Spinal cord (tissue), 10 donors: Measurements from ENCODE around the gene ALG8. TPM values are rescaled to one million over a fixed set of nuclear protein-coding genes. Genes with fewer than 3 reads are reported as not detected.

ENCODE experiments used
- DNase-seq, 6 donors: peaks; one replicate each; pipeline versions ENCODE4 v3.0.0 to v3.0.0-alpha.2; 2013 to 2015; ENCODE audit warnings: low spot score in 6 of 6, low read depth in 4 of 6
- H3K27ac ChIP-seq: one replicate; pipeline ENCODE4 v1.5.1; 2013; ENCODE audit warnings: low read depth, low read length, control low read depth
- H3K27me3 ChIP-seq: one replicate; pipeline ENCODE4 v1.6.1; 2013; ENCODE audit warnings: low read length; ENCODE audit not compliant: control insufficient read depth, insufficient read depth
- H3K36me3 ChIP-seq: one replicate; pipeline ENCODE4 v1.6.1; 2013; ENCODE audit warnings: low read length; ENCODE audit not compliant: control insufficient read depth, insufficient read depth
- H3K4me1 ChIP-seq: one replicate; pipeline ENCODE4 v1.6.1; 2013; ENCODE audit warnings: low read length; ENCODE audit not compliant: control insufficient read depth, insufficient read depth
- H3K4me3 ChIP-seq: one replicate; pipeline ENCODE4 v1.5.1; 2013; ENCODE audit warnings: low read depth, low read length, control low read depth
- H3K9me3 ChIP-seq: one replicate; pipeline ENCODE4 v1.6.1; 2013; ENCODE audit warnings: low read length; ENCODE audit not compliant: control insufficient read depth, insufficient read depth
- WGBS: methylation state at CpG from one replicate; pipeline ENCODE4 v1.1.5; 2013; ENCODE audit warnings: missing lambda C conversion rate; ENCODE audit not compliant: insufficient coverage; 5-methylcytosine and 5-hydroxymethylcytosine counted together
- long read RNA-seq, 4 donors: transcript quantifications; one replicate each; lab custom pipeline, GENCODE V29; 2026
- polyA plus RNA-seq, 2 donors: library from polyadenylated mRNA; unstranded; fragments of 120-200 nt; gene quantifications; one replicate each; pipeline ENCODE4 v1.2.1, GENCODE V29; 2013; ENCODE audit not compliant: insufficient read length in 2 of 2
- total RNA-seq, 2 donors: library from RNA; depleted of rRNA in 1 of 2; stranded (reverse); fragments of 120-200 nt in 1 of 2; fragments of >200 nt in 1 of 2; gene quantifications; one replicate each; pipeline versions ENCODE4 v1.2.3 to v1.2.4, GENCODE V29; 2013 to 2014
- donor health status: healthy.

Gene ALG8
- total RNA-seq (10 to 100 TPM; 43.3 to 55.7 TPM), polyA plus RNA-seq (10 to 100 TPM; 38.0 to 48.0 TPM)
- long read RNA-seq, donor 1, partial matches to known transcripts: 0 of 6 reads
- long read RNA-seq, donor 1, other reads (novel, unspliced or antisense): 0 of 6 reads
- long read RNA-seq, donor 2, partial matches to known transcripts: 0 of 3 reads
- long read RNA-seq, donor 2, other reads (novel, unspliced or antisense): 0 of 3 reads
- long read RNA-seq, donor 3, partial matches to known transcripts: 0 of 2 reads
- long read RNA-seq, donor 3, other reads (novel, unspliced or antisense): 0 of 2 reads
- long read RNA-seq, donor 4, transcript ALG8-201 (13 exons, 1,675 nt): major isoform, 5 of 25 reads
- long read RNA-seq, donor 4, partial matches to known transcripts: 18 of 25 reads
- long read RNA-seq, donor 4, other reads (novel, unspliced or antisense): 0 of 25 reads

GRCh38 chr11:78139422-78140391, at the start of gene ALG8:
ALG8 (minus strand) TSS chr11:78139626; CDS start chr11:78139588, 38 bp downstream.
- H3K9me3 ChIP-seq: no peaks in the 10 kb centered on the region
- H3K4me3 ChIP-seq: peak within 1 kb of the TSS; percentile 79
- peaks cover 23% of the 10 kb centered on the region for H3K36me3 ChIP-seq
- H3K27ac ChIP-seq: peak within 1 kb of the TSS; percentile 62
- WGBS: under 1% methylated on average over 44 of the region's 52 CpGs
- no peaks in the 10 kb centered on the region for H3K27me3 ChIP-seq
- peaks cover 14% of the 10 kb centered on the region for H3K4me1 ChIP-seq
- DNase-seq: peak; percentile 79 to 99 (median 96)

GRCh38 chr11:78188286-78189173, 49.1 kb upstream of the ALG8 start, which contains the start of the genes KCTD21 and USP35:
KCTD21 (minus strand) TSS chr11:78188626; CDS start chr11:78174554, 14,072 bp downstream.
USP35 (plus strand) TSS chr11:78188919; CDS start chr11:78196246, 7,327 bp downstream.
- peak within 1 kb of the TSS; percentile 82 for H3K27ac ChIP-seq
- H3K4me3 ChIP-seq: peak within 1 kb of the TSS; percentile 97
- no peaks in the 10 kb centered on the region for H3K36me3 ChIP-seq
- H3K9me3 ChIP-seq: no peaks in the 10 kb centered on the region
- peak; percentile 84 to 99 (median 91) for DNase-seq
- peaks cover 35% of the 10 kb centered on the region for H3K4me1 ChIP-seq
- WGBS: under 1% methylated on average over 69 of the region's 74 CpGs
- H3K27me3 ChIP-seq: no peaks in the 10 kb centered on the region

GRCh38 chr11:78187366-78188285, 48.2 kb upstream of the ALG8 start:
- no peaks in the 10 kb centered on the region for H3K27me3 ChIP-seq
- no peaks in the 10 kb centered on the region for H3K36me3 ChIP-seq
- no peak for DNase-seq
- no peaks in the 10 kb centered on the region for H3K9me3 ChIP-seq
- 17% methylated on average over 23 of the region's 31 CpGs for WGBS
- H3K4me1 ChIP-seq: peaks cover 35% of the 10 kb centered on the region
- peak overlapping the region; percentile 82 for H3K27ac ChIP-seq
- H3K4me3 ChIP-seq: peak overlapping the region; percentile 97

- DNase-seq: no peak
- Histone ChIP-seq H3K9me3 (no peaks in the 10 kb centered on the region), H3K27me3 (no peaks in the 10 kb centered on the region), H3K27ac (no peak overlapping the region), H3K4me3 (no peak overlapping the region), H3K36me3 (peaks cover 11% of the 10 kb centered on the region), H3K4me1 (no peaks in the 10 kb centered on the region)
- 100% methylated on average over 1 of the region's 2 CpGs for WGBS
These were observed 41.8 kb upstream of the ALG8 start for GRCh38 chr11:78181185-78181584.

- Histone ChIP-seq H3K36me3 (peaks cover 11% of the 10 kb centered on the region), H3K4me3 (no peak overlapping the region), H3K27ac (no peak overlapping the region), H3K4me1 (no peaks in the 10 kb centered on the region), H3K9me3 (no peaks in the 10 kb centered on the region), H3K27me3 (no peaks in the 10 kb centered on the region)
- no CpG with 5 or more reads among the region's 4 CpGs for WGBS
- DNase-seq: no peak
These were observed 41.3 kb upstream of the ALG8 start for GRCh38 chr11:78180751-78181150.

- no peak for DNase-seq
- Histone ChIP-seq H3K4me3 (no peak overlapping the region), H3K9me3 (no peaks in the 10 kb centered on the region), H3K27ac (no peak overlapping the region), H3K27me3 (no peaks in the 10 kb centered on the region), H3K4me1 (no peaks in the 10 kb centered on the region), H3K36me3 (peaks cover 11% of the 10 kb centered on the region)
- WGBS: 88% methylated on average over 6 of the region's 7 CpGs
These were observed 40.1 kb upstream of the ALG8 start for GRCh38 chr11:78179459-78180071.

GRCh38 chr11:78177216-78177615, 37.8 kb upstream of the ALG8 start:
- no peaks in the 10 kb centered on the region for H3K4me1 ChIP-seq
- H3K4me3 ChIP-seq: no peak overlapping the region
- DNase-seq: no peak
- no peak overlapping the region for H3K27ac ChIP-seq
- 97% methylated on average over 7 of the region's 7 CpGs for WGBS
- peaks cover 26% of the 10 kb centered on the region for H3K36me3 ChIP-seq
- no peaks in the 10 kb centered on the region for H3K27me3 ChIP-seq
- H3K9me3 ChIP-seq: no peaks in the 10 kb centered on the region

GRCh38 chr11:78176605-78177141, 37.2 kb upstream of the ALG8 start:
- no peaks in the 10 kb centered on the region for H3K27me3 ChIP-seq
- H3K4me3 ChIP-seq: no peak overlapping the region
- peaks cover 32% of the 10 kb centered on the region for H3K36me3 ChIP-seq
- no peaks in the 10 kb centered on the region for H3K4me1 ChIP-seq
- 88% methylated on average over 2 of the region's 10 CpGs for WGBS
- H3K9me3 ChIP-seq: no peaks in the 10 kb centered on the region
- DNase-seq: no peak
- no peak overlapping the region for H3K27ac ChIP-seq
